HG02678 (cell line): ENCODE data around the gene ARL2BP.
"Not testable (repeated sequence)": the region's sequence is repeated elsewhere in the genome, so short reads cannot be mapped to it uniquely, and the experiment has no call there.

Experiments used
- ATAC-seq: cut with Tn5 transposase; IDR thresholded peaks from one replicate; pipeline ENCODE4 v1.9.1; 2021; ENCODE audit warnings: mild to moderate bottlenecking, moderate library complexity; ENCODE audit not compliant: unreplicated experiment

The ARL2BP gene

DNA sequence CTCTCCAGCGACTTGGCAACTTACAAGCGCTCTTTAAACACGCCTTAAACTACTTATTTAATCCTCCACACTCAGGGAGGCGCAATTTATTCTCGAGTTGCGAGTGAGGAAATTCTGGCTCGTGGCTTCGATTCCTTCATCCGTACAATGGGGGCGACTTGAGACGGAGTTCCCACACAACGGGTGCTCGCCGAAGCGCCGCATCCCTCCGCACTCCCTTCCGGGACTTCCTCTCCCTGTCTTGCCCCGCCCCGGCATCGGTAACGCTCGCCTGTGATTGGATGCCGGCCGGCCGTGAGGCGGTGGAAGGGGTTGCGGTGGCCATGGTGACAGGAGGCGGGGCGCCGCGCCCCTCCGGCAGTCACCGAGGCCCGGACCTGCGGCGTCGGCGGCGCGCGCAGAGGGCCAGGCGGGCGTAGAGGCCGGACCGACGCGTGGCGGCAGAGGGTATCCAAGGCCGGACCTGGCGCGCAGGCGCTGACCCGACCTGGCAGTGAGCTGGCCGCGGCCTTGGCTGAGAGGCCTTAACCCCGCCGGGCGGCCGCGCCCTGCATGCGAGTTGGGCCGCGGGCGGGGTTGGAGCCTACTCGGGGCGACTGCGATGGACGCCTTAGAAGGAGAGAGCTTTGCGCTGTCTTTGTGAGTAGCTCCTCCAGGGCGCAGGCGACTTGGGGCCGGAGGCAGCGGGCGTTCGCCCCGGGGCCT is at the start of gene ARL2BP:
Gene ARL2BP (plus strand): TSS at position 493 of the 705 bp plus-strand sequence. CDS start 109 bp downstream, at position 602.
- peak; percentile 97 for ATAC-seq

DNA sequence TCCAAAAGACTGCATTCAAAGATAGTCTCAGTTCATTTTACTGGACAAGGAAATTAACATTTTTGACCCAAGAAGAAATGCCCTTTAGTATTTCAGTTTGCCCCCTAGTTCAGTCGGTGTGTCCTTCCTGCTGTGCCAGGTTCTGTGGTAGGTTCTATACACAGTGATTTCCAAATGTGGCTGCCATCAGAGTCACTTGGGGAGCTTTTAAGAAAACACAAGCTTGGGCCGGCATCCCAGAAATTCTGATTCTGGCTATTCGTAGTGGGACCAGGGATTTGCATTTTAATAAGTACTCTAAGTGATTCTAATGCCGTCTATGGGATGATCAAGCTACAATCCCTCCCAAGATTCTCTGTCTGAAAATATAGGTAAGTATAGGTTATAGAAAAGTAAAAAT is 48.8 kb upstream of the ARL2BP start:
- no peak for ATAC-seq

DNA sequence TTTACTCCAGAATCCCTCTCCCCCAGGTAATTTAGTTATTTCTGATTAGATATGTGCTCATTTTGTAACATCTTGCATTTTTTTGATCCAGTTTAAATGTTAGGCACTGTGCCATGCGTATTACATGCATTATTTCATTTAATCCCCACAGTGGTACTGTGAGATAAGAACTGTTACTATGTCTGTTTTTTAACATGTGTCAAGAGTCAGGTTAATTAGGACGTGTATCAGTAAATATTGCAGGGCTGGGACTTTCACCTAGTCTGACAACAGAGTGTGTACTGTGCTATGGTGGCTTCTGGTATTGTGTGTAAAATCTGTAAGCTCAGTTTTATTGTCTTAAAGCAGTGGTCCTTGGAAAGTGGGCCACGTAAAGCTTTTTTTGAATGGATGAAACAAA is 48.3 kb upstream of the ARL2BP start:
- ATAC-seq: no peak

DNA sequence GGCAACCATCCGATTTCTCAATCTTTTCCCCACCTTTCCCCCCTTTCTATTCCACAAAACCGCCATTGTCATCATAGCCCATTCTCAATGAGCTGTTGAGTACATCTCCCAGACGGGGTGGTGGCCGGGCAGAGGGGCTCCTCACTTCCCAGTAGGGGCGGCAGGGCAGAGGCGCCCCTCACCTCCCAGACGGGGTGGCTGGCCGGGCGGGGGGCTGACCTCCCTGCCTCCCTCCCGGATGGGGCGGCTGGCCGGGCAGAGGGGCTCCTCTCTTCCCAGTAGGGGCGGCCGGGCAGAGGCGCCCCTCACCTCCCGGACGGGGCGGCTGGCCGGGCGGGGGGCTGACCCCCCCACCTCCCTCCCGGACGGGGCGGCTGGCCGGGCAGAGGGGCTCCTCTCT is 44.7 kb upstream of the ARL2BP start:
- not testable (repeated sequence) for ATAC-seq

DNA sequence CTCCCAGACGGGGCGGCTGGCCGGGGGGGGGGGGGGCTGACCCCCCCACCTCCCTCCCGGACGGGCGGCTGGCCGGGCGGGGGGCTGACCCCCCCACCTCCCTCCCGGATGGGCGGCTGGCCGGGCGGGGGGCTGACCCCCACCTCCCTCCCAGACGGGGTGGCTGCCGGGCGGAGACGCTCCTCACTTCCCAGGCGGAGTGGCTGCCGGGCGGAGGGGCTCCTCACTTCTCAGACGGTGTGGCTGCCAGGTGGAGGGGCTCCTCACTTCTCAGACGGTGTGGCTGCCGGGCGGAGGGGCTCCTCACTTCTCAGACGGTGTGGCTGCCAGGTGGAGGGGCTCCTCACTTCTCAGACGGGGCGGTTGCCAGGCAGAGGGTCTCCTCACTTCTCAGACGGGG is 44.1 kb upstream of the ARL2BP start:
- not testable (repeated sequence) for ATAC-seq

DNA sequence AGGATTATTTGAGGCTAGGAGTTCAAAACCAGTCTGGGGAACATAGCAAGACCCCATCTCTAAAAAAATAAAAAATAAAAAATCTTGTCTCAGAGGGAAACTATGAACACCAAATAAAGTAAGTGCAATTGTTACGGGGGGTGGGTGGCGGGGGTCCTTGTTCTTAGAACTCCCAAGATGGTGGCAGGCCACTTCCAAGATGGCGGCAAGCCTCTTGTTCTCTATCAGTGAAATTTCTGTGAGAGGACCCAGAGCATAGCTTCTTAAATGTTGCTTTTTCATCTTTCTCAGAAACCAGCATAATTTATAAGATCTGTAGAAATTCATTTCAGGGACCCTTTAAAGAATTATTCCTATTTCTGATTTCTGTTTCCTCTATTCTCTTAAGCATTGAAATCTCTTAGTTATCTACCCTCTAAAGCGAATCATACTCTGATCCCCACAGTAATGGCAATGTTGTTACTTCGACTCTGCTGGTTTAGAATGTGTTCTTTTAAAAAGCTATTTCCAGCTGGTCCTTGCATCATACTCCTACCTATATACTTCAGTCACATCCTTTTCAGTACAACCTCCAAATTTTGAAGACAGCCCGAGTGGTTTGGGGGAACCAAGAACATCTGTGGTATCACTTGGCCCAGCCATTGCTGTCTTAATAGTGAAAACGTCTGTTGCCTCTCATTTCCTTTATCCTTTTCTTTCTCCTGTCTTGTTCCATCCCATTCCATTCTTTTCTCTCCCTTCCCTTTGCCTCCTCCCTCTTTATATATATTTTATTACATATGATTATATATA is 42.8 kb upstream of the ARL2BP start:
- no peak for ATAC-seq

DNA sequence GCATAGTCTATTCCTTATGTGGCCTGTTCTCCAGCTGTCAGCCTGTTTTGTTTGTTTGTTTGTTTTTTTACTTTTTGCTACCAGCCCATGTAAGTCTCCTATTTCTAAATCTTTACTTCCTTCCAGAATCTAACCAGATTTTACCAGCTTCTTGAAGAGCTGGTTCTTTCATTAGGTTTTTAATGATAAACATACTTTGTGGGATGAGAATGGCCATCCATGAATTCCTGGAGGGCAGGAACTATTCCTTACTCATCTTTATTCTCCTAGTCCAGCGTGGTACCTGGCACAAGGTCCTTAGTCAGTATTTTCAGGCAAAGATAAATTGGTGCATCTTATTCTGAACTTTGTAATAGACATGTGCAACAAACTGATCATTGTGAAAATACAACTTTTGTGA is 41.6 kb upstream of the ARL2BP start:
- ATAC-seq: no peak

DNA sequence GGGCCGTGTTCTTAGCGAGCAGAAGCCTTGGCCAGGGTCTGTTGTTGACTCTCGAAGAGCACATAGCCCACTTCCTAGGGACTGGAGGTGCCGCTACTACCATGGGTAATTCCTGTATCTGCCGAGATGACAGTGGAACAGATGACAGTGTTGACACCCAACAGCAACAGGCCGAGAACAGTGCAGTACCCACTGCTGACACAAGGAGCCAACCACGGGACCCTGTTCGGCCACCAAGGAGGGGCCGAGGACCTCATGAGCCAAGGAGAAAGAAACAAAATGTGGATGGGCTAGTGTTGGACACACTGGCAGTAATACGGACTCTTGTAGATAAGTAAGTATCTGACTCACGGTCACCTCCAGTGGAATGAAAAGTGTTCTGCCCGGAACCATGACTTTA is 40.4 kb upstream of the ARL2BP start:
- no peak for ATAC-seq

DNA sequence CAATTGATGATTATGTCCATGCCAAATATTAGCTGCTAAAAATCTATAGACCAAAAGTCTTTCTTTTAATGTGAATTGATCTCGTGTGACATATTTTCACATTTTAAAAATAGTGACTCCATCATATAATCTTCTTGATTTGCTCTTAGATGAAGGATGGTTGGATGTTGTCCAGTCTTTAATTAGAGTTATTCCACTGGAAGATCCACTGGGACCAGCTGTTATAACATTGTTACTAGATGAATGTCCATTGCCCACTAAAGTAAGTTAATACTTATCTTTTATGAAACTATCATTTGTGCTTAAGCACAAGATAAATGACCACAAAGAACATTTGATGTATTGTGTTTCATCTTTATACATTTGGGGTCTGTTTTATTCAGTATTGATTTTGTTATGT is 36.1 kb upstream of the ARL2BP start:
- ATAC-seq: no peak

DNA sequence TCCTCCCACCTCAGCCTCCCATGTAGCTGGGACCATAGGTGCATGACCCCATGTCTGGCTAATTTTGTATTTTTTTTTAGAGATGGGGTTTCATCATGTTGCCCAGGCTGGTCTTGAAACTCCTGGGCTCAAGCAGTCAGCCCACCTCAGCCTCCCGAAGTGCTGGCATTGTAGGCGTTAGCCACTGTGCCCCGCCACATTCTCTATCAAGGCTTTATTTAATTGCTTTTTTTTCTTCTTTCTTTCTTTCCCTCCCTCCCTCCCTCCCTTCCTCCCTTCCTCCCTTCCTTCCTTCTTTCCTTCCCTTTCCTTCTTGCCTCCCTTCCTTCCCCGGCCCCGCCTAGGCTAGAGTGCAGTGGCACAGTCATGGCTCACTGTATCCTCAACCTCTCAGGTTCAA is 35.3 kb upstream of the ARL2BP start:
- ATAC-seq: no peak

DNA sequence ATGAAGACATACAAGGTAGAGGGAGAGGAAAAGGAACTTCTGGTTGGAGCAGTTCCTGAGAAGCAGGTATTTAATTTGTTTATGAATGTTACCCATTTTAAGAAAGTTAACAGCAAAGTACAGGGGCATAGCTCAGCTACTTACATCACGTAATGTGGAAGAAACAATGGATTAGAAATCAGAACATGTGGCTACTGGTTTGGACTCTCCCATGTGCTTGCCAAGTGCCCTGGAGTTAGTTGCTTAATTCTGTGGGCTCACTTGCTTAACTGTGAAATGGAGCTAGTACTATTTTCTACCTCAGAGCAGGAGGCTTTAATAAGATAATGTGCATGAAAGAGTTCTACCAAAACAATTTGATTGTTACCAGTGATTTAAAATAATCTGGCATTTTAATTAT is 31.6 kb upstream of the ARL2BP start:
- no peak for ATAC-seq

DNA sequence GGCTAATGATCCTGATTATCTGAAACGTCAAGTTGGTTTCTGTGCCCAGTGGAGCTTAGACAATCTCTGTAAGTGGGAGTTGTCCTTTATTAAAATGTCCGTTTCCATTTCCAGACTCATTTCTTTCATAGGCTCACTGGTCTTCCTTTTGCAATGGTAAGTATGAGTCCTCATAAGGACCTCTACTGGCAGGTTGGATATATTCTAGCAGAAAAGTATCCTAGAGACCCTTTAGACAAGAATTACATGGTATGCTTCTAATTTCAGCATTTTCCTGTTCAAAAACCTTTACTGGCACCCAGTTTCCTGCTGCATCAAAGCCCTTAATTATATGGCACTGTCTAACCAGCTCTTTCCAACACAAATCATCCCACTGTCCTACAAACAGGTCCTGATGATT is 28.1 kb upstream of the ARL2BP start:
- ATAC-seq: no peak

DNA sequence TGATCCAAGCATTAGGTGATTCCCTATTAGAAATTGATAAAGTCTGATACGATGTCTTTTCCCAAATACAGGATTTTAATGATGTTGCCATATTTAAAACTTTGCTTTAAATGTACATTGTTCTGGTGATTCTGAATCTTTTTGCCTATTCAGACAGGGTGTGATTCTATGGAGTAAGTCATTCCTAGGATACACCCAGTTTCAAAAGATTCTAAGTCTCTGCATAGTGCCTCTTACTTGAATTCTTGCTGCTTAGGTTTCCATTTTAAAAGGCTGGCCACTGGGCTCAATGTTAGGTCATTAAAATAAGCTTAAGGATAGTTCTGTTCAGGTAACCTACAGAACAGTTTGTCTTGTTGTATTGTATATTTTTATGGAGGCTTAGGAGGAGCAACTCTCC is 22.0 kb upstream of the ARL2BP start:
- ATAC-seq: no peak

DNA sequence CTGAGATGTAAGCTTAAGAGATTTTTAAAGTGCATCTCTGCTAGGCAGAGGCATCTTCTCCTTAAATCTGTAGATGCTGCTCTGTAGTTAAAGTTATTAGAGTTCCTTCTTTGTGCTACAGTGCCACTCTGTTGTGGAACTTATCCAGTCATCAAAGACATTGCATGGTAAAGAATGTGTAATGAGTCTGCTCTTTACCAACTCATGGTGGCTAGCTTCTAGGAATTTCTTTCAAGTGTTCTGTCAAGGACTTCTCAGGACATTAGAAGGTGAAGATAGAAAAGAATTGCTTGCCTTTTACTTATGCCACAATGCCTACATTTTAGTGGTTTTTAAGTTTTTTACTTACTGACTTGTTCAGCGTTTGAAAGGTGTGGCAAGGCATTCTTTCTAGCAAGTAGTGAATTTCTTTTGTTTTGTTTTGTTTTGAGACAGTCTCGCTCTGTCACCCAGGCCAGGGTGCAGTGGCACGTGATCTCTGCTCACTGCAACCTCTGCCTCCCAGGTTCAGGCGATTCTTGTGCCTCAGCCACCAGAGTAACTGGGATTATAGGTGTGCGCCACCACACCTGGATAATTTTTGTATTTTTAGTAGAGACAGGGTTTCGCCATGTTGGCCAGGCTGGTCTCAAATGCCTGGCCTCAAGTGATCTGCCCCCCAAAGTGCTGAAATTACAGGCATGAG is 20.3 kb upstream of the ARL2BP start:
- no peak for ATAC-seq

DNA sequence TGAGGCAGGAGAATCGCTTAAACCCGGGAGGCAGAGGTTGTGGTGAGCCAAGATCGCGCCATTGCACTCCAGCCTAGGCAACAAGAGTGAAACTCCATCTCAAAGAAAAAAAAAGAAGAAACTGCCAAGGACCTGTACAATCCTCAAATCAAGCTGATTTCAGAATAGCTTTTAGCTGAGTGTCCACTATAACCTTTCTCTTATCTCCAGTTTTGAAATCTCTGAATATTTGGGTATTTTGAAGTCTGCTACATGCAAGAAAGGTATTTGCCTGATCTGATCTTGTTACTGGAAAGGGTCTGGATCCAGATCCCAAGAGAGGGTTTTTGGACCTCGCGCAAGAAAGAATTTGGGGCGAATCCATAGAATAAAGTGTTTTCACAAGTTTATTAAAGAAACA is 19.1 kb upstream of the ARL2BP start:
- no peak for ATAC-seq

DNA sequence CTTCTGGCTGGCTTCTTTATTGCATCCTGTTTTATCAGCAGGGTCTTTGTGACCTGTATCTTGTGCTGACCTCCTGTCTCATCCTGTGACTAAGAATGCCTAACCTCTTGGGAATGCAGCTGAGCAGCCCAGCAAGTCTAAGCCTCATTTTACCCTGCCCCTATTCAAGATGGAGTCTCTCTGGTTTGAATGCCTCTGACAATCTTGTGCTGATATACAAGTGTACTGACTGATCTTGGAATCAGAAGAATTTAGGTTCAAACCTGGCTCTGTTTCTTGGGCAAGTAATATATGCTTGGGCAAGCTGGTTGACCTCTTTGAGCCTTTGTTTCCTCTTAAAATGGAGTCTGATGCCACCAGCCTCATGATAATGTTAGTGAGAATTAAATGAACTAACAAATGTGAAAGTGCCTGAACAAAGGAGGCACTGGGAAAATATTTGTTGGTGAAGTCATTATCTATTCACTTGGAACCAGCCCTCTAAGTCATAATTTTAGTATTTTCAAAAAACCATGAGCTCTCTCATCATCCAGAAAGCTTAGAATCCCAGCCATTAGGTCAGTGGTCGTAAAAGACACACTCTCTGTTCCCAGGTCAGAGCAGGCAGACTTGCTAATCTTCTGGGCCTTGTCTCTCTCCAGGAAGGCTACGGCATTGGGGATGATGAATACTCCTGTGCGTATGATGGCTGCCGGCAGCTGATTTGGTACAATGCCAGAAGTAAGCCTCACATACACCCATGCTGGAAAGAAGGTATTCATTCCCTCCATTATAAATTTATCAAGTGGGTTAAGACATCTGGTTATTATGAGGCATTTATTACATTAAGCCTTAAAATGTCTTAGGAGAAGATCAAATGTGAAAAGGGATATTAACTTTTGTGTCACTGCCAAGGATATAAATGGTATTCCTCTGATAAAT is 18.1 kb upstream of the ARL2BP start:
- no peak for ATAC-seq

DNA sequence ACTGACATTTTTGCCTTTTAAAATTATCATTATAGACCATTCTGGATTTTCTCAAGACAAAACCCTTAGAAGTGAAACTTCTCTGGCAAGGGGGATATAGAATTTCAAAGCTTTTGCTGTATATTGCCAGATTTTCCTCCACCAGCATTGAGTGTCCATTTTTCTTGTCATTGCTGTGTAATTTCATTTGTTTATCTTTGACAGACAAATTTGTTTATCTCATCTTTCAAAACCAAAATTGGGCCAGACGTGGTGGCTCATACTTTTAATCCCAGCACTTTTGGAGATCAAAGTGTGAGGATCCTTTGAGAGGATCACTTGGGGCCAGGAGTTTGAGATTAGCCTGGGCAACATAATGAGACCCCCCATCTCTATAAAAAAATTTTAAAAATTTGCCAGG is 16.0 kb upstream of the ARL2BP start:
- ATAC-seq: no peak

DNA sequence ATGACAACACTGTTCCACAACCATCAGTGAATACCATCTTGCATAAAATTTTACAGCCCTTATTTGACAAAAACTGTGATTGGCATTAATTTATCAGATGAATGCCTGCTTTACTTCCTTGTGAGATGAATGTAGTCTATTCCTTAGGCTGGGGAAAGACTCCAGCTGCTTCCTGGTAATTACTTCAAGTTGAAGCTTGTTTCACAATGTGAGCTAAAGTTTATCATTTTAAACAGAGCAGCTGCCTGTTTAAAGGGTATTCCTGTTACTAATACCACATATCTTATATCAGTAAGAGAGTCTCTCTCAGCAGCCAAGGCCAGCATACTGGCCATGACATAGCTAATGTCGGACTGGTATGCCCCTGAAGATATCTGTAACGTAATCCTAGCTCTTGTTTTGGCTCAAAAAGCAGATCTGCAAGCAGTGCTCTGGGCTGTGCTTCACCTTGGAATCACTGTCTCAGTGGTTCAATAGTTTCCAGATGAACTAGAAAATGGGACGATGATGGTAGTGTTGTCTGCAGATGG is 13.2 kb upstream of the ARL2BP start:
- no peak for ATAC-seq

DNA sequence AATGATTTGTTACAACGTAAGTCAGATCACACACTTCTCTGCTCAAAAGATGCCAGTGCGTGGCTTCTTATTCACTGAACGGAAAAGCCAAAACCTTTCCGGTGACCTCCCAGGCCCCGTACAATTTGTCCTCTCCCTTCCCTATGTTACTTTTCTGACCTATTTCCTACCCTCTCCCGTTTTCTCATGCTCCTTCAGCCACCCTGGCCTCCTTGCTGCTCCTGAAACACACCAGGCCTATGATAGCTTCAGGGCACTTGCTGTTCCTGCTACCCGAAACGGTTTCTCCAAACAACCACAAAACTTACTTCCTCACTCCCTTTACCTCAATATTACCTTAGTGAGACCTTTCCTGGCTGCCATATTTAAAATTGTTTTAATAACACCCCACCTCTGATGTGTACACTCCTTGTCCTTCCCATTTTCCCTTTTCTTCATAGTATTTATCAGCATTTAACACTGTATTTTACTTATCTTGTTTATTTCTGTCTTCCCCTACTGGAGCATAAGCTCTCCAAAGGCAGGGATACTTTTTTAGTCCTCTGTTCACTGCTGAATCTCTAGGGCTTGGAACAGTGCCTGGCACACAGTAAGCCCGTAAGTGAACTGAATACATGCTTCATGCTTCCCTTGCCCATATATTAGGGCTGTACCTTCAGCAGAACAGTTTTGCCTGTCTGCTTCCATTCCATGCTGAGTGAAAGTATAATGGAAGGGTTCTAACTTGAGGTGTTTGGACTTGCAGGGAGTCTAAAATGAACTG is 10.9 kb upstream of the ARL2BP start:
- no peak for ATAC-seq

DNA sequence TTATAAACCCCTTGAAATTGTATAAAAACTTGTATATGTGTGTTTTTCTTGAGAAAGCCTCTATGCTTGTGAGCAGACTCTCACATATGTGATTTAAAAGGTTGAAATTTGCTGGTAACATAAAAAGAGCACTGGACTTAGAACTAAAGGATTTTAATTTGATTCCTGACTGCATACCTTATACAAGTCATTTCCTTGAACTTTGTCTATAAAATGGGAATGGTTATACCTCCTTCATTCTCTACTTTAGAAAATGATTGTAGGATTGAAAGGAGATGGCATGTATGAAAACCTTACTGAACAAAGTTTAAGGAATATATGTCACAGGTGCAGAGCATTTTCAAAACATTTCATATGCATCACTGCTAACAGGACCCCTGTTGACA is 10.4 kb upstream of the ARL2BP start:
- ATAC-seq: no peak
